Cardiac septum (tissue), 1 donor: ENCODE data around the gene NLRC5. TPM values are rescaled to one million over a fixed set of nuclear protein-coding genes. Genes with fewer than 3 reads are reported as not detected.
"Not testable (repeated sequence)": the region's sequence is repeated elsewhere in the genome, so short reads cannot be mapped to it uniquely, and the experiment has no call there.

ENCODE experiments used
- DNase-seq: peaks from one replicate; pipeline ENCODE4 v3.0.0-alpha.2; 2020; ENCODE audit warnings: low spot score
- intact Hi-C: fragments of 100-400 bp; cut with DNase I; formaldehyde crosslinking; loops from one replicate; pipeline ENCODE4 v1.14.0; 2022
- total RNA-seq: library from RNA; stranded (reverse); fragmentation: NEBNext Ultra II Directional; extraction: Animal tissue kit (Norgen Biotek cat#: 25700); gene quantifications from one replicate; pipeline ENCODE4 v1.2.1, GENCODE V29; 2021
- donor health status: DM: no; HTN: no; CAD: no.

NLRC5 gene
- total RNA-seq, 1 donor from 2014 or later, result 12.7 TPM

- DNase-seq, result no peak
- intact Hi-C loops, result no loop called here
Measured at GRCh38 chr16:56997264-56997663, 7.9 kb downstream of the NLRC5 start.

- peak; percentile 7 for DNase-seq
- intact Hi-C loops, result no loop called here
Measured at GRCh38 chr16:56997931-56998330, 8.6 kb downstream of the NLRC5 start.

DNA sequence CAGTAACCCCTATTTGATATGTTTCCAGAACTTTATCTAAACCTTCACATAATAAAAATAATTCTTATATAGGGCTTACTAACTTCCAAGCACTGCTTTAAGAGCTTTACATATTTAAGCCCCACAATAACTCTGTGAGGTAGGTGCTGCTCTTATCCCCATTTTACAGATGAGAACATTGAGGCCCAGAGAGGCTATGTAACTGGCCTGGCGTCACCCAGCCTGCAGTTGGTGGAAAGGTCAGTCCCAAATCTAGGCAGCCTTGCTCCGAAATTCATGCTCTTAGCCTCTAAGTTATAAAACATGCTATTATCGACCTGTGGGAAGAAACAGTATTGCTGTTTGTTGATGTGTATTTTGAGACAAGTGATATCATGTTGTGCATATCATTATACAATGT lies 9.0 kb downstream of the NLRC5 start:
- no peak for DNase-seq

DNA sequence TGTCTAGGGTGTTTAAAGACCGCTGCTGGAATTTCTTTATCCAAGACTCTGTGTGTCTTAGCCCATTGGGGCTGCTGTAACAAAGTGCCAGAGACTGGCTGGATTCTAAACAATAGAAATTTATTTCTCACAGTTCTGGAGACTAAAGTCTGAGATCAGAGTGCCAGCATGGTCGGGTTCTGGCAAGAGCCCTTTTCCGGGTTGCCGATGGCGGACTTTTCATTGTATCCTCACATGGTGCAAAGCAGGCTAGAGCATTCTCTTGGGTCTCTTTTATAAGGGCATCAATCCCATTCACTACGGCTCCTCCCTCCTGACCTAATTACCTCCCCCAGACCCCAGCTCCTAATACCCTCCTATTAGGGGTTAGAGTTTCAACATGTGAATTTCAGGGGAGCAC lies 9.5 kb downstream of the NLRC5 start:
- intact Hi-C loops, result no loop called here
- peak; percentile 27 for DNase-seq

More for the DNA sequence above, 9.0 kb downstream of the NLRC5 start:
- intact Hi-C loops, result no loop called here

GRCh38 chr16:56999409-57000270 lies 10.3 kb downstream of the NLRC5 start:
- peak; percentile 55 for DNase-seq
- intact Hi-C loops, result no loop called here

GRCh38 chr16:57000271-57001025 lies 11.1 kb downstream of the NLRC5 start:
- DNase-seq, result peak; percentile 86
- intact Hi-C loops, result no loop called here

DNA sequence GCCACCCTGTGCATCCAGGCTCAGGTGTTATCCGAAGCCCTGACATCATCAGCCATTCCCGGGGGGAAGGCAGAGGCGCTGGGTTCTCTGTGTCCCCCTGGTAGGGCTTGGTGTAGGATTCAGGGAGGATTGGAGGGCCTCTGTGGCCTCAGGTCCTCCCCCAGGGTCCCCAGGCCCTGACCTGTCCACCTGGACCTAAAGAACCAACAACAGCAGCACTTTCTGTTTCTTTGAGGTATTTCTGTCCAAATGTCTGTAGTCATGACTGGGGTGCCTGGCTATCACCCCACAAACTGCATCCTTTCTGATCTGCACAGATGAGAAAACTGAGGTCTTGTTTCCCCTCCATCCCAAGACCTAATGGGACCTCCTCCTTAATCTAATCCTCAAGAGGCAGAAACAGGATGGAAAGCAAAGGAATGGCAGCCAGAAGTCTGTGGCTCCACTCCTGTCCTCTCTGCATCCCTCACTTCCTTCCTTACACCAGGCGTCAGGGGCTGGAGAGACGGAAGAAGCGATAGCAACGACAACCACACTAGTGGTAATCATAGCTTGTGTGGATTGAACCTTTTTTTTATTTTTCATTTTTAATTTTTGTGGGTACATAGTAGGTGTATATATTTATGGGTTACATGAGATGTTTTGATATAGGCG lies 11.8 kb downstream of the NLRC5 start:
- intact Hi-C loops, result no loop called here
- DNase-seq, result peak; percentile 27

- peak; percentile 70 for DNase-seq
- intact Hi-C loops, result no loop called here
Measured at GRCh38 chr16:57003439-57004386, 14.4 kb downstream of the NLRC5 start.

- intact Hi-C loops, result no loop called here
- peak; percentile 64 for DNase-seq
Measured at GRCh38 chr16:57004387-57005250, 15.3 kb downstream of the NLRC5 start.

- intact Hi-C loops, result not testable (repeated sequence)
- DNase-seq, result peak; percentile 31
Measured at GRCh38 chr16:57005597-57005996, 16.2 kb downstream of the NLRC5 start.

GRCh38 chr16:57007050-57007449 lies 17.7 kb downstream of the NLRC5 start:
- no peak for DNase-seq
- intact Hi-C loops, result no loop called here

- DNase-seq, result no peak
Measured at GRCh38 chr16:57007530-57007929, 18.2 kb downstream of the NLRC5 start.

DNA sequence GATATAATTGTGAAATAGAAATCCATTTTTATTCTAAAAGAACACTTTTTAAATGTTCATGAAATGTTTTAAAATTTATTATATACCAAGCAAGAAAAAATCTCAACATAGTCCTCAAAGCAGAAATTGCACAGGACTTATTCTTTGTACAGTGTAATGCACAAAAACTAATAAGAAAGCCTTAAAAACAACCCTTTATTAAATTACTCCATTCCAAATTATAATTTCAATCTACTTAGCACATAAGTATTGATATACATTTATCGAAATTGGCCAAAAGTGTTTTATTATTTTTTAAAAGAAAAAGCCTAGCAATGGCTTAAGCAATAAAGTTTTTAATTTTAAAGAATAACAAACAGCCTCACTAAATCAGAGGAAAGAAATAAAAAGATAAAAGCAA lies 19.1 kb downstream of the NLRC5 start:
- no peak for DNase-seq
- intact Hi-C loops, result no loop called here

More at GRCh38 chr16:57007530-57007929, 18.2 kb downstream of the NLRC5 start:
- intact Hi-C loops, result no loop called here

GRCh38 chr16:57009643-57010170 lies 20.4 kb downstream of the NLRC5 start:
- no peak for DNase-seq
- intact Hi-C loops, result no loop called here

GRCh38 chr16:57012353-57012752 lies 23.0 kb downstream of the NLRC5 start:
- intact Hi-C loops, result no loop called here
- no peak for DNase-seq

DNA sequence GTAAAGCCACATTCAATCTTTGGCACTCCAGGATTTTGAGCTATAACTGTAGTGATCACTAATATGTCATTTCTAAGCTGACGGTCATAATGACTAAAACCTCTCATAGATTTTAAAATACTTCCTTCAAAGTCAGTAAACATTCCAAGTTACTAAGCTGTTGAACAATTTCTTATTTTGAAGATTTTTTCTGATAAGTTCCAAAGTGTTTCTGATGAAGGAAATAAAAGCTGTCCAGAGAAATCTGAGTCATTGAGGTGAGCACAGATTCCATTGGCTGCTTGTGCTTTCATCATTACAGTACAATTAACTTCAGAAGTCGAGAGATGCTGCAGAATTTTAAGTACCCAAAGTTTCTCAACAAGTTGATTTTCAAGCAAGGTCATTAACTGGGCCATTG lies 23.9 kb downstream of the NLRC5 start:
- intact Hi-C loops, result no loop called here
- no peak for DNase-seq

GRCh38 chr16:57013902-57014301 lies 24.5 kb downstream of the NLRC5 start:
- no peak for DNase-seq
- intact Hi-C loops, result no loop called here

- intact Hi-C loops, result no loop called here
Measured at GRCh38 chr16:57016301-57016700, 26.9 kb downstream of the NLRC5 start.

More at GRCh38 chr16:57016301-57016700, 26.9 kb downstream of the NLRC5 start:
- no peak for DNase-seq
